HCT116 (cell line): ENCODE results near the gene SCNN1B.

Experiments used
- CTCF ChIP-seq, 3 experiments: fragments of 200-600 bp in 1 of 3; sonication (generic) in 1 of 3; IDR thresholded peaks in 2 of 3; conservative IDR thresholded peaks in 1 of 3; 2 replicates each; pipeline ENCODE4 v1.5.1; 2012 to 2017; ENCODE audit warnings: low read depth in 2 of 3, low read length in 2 of 3, antibody characterized with exemption in 1 of 3, borderline replicate concordance in 1 of 3, control low read depth in 1 of 3, mild to moderate bottlenecking in 1 of 3, mixed read lengths in 1 of 3, mixed run types in 1 of 3, moderate library complexity in 1 of 3; ENCODE audit not compliant: insufficient read depth in 1 of 3
- EZH2 ChIP-seq: fragments of 200-600 bp; sonication (generic); IDR thresholded peaks from 2 replicates; pipeline ENCODE4 v1.6.1; 2017; ENCODE audit warnings: antibody characterized with exemption, mixed run types
- SP1 ChIP-seq: IDR thresholded peaks from 2 replicates; pipeline ENCODE4 v1.6.1; 2012; ENCODE audit warnings: low read depth
- SRF ChIP-seq: IDR thresholded peaks from 2 replicates; pipeline ENCODE4 v1.6.1; 2012; ENCODE audit warnings: low read depth

DNA sequence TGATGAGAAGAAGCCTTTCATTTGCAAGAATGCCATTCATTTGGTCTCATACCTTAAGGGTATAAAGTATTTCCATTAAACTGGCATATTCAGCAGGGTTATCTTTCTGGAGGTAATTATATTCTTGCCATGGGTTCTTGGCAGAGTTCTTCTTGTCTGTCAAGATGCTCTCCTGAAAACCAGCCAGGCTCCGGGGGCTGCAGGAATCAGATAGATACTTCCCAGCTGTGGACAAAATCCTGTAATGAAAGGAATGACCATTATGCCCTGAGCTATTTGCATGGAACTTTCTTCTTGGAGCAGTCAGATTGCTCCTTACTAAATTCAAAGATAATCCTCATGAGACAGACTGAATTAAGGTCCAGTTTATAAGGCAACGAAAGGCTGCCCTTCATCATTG, 103.9 kb downstream of the SCNN1B start:
- TF ChIP-seq CTCF (IDR thresholded peaks at IDR 0.05 in 2 of 3, conservative IDR thresholded peaks at IDR 0.05 in 1 of 3; ENCODE audit: borderline replicate concordance in 1 of 3, insufficient read depth in 1 of 3, low read depth in 2 of 3, low read length in 2 of 3) (no peak), SRF (no peak), EZH2 (no peak), SP1 (no peak)
